Thyroid gland (tissue), 4 donors: ENCODE measurements around the gene AMPD3. TPM values are rescaled to one million over a fixed set of nuclear protein-coding genes. Genes with fewer than 3 reads are reported as not detected.

Source experiments
- DNase-seq, 2 donors: peaks; one replicate each; pipeline ENCODE4 v3.0.0-alpha.2; 2019
- H3K27ac ChIP-seq, 3 donors: fragments of 200-600 bp; sonication (generic); 1 replicate in 2 of 3; 2 replicates in 1 of 3; pipeline ENCODE4 v1.5.1; 2016 to 2019; ENCODE audit warnings: mild to moderate bottlenecking in 1 of 3, moderate library complexity in 1 of 3
- H3K27me3 ChIP-seq: fragments of 200-600 bp; sonication (generic); one replicate; pipeline ENCODE4 v1.5.1; 2019
- H3K36me3 ChIP-seq, 2 donors: fragments of 200-600 bp; sonication (generic); one replicate each; pipeline ENCODE4 v1.5.1; 2016 to 2019
- H3K4me1 ChIP-seq, 2 donors: fragments of 200-600 bp; sonication (generic); one replicate each; pipeline ENCODE4 v1.5.1; 2017 to 2019
- H3K4me3 ChIP-seq, 3 donors: fragments of 200-600 bp; sonication (generic); replicated peaks in 1 of 3; 1 replicate in 2 of 3; 2 replicates in 1 of 3; pipeline ENCODE4 v1.5.1; 2016; ENCODE audit warnings: mild to moderate bottlenecking in 1 of 3
- H3K9me3 ChIP-seq: fragments of 200-600 bp; sonication (generic); one replicate; pipeline ENCODE4 v1.5.1; 2017
- CTCF ChIP-seq, 6 experiments: fragments of 200-600 bp in 3 of 6; fragments of 450-650 bp in 3 of 6; sonication (generic) in 3 of 6; IDR thresholded peaks; one replicate each; pipeline ENCODE4 v1.5.1; 2016 to 2019; ENCODE audit warnings: antibody characterized with exemption in 6 of 6, mild to moderate bottlenecking in 2 of 6, inconsistent platforms in 1 of 6, moderate library complexity in 1 of 6
- POLR2A ChIP-seq, 2 donors: fragments of 450-650 bp; IDR thresholded peaks; one replicate each; pipeline ENCODE4 v1.6.1; 2017; ENCODE audit warnings: antibody characterized with exemption in 2 of 2, mild to moderate bottlenecking in 2 of 2, moderate library complexity in 1 of 2
- whole genome bisulfite sequencing, 2 donors: methylation state at CpG; one replicate each; pipeline ENCODE4 v1.1.5; 2017; 5-methylcytosine and 5-hydroxymethylcytosine counted together
- intact Hi-C: fragments of 100-400 bp; cut with DNase I; formaldehyde crosslinking; loops from one replicate; pipeline ENCODE4 v1.15.1; 2023
- total RNA-seq, 4 donors: library from RNA; depleted of rRNA; stranded (reverse); fragments of >200 nt; gene quantifications; one replicate each; pipeline ENCODE4 v1.2.3, GENCODE V29; 2016

Gene AMPD3
- total RNA-seq, 4 donors from 2014 or later, result 3.8 to 13.0 (median 7.6) TPM

GRCh38 chr11:10500757-10501684 is 46.0 kb downstream of the AMPD3 start:
- no peak for TF ChIP-seq CTCF (IDR thresholded peaks at IDR 0.05)
- TF ChIP-seq POLR2A (IDR thresholded peaks at IDR 0.05), result no peak
- DNase-seq, result no peak

GRCh38 chr11:10502065-10502680 is 47.1 kb downstream of the AMPD3 start:
- no peaks in the 10 kb centered on the region for H3K9me3 ChIP-seq
- intact Hi-C loops, result loop anchor here (10.0 kb wide), 1 partner anchor 233 kb away; no protein-coding TSS in a partner anchor
- H3K36me3 ChIP-seq, result no peaks in the 10 kb centered on the region
- no peak overlapping the region for H3K4me3 ChIP-seq
- 92 to 97% methylated on average over 6 of the region's 6 CpGs for WGBS, 2 donors
- TF ChIP-seq POLR2A (IDR thresholded peaks at IDR 0.05), result no peak
- no peak for TF ChIP-seq CTCF (IDR thresholded peaks at IDR 0.05)
- H3K27me3 ChIP-seq, result no peaks in the 10 kb centered on the region
- DNase-seq, result no peak
- no peaks in the 10 kb centered on the region for H3K4me1 ChIP-seq
- no peak overlapping the region for H3K27ac ChIP-seq

More at GRCh38 chr11:10500757-10501684, 46.0 kb downstream of the AMPD3 start:
- Histone ChIP-seq H3K27ac (no peak overlapping the region), H3K36me3 (no peaks in the 10 kb centered on the region), H3K27me3 (no peaks in the 10 kb centered on the region), H3K4me3 (no peak overlapping the region), H3K4me1 (no peaks in the 10 kb centered on the region), H3K9me3 (no peaks in the 10 kb centered on the region)
- WGBS, 2 donors, result 94 to 95% methylated on average over 14 to 20 of the region's 20 CpGs
- intact Hi-C loops, result loop anchor here (10.0 kb wide), 1 partner anchor 234 kb away; no protein-coding TSS in a partner anchor

GRCh38 chr11:10502770-10503169 is 47.7 kb downstream of the AMPD3 start:
- no peak overlapping the region for H3K4me3 ChIP-seq
- H3K27ac ChIP-seq, result no peak overlapping the region
- WGBS, 2 donors, result 90 to 92% methylated on average over 3 of the region's 3 CpGs
- TF ChIP-seq CTCF (IDR thresholded peaks at IDR 0.05) (no peak), POLR2A (IDR thresholded peaks at IDR 0.05) (no peak)
- intact Hi-C loops, result loop anchor here (10.0 kb wide), 1 partner anchor 232 kb away; no protein-coding TSS in a partner anchor
- no peaks in the 10 kb centered on the region for H3K9me3 ChIP-seq
- DNase-seq, result no peak
- H3K4me1 ChIP-seq, result no peaks in the 10 kb centered on the region
- no peaks in the 10 kb centered on the region for H3K36me3 ChIP-seq
- H3K27me3 ChIP-seq, result no peaks in the 10 kb centered on the region

- Histone ChIP-seq H3K4me3 (no peak overlapping the region), H3K27me3 (no peaks in the 10 kb centered on the region), H3K27ac (no peak overlapping the region), H3K36me3 (no peaks in the 10 kb centered on the region), H3K4me1 (no peaks in the 10 kb centered on the region), H3K9me3 (no peaks in the 10 kb centered on the region)
- TF ChIP-seq CTCF (IDR thresholded peaks at IDR 0.05), result no peak
- TF ChIP-seq POLR2A (IDR thresholded peaks at IDR 0.05), result no peak
- intact Hi-C loops, result loop anchor here (10.0 kb wide), 1 partner anchor 232 kb away; no protein-coding TSS in a partner anchor
- 76 to 84% methylated on average over 2 of the region's 2 CpGs for WGBS, 2 donors
- DNase-seq, result no peak
Observed at GRCh38 chr11:10503221-10503620, 48.2 kb downstream of the AMPD3 start.
